ENCODE data around the gene LPGAT1.

DNA sequence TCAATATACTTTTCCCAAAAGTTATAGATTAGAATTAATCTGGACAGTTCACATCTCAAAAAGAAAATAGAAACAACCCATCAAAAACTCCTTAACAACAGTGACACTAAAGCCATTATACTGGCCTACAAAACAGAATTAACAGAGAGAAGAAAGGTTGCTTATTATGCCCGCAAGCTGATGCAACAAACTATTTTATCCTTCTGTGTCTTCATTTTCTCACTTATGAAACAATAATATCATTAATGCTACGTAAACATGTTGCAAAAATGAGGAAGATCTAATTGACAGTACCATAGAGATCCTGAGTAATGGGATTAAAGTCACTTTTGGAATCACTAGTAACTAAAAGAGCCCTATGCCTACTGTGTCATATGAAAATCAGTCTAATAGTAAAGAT lies 32.6 kb downstream of the LPGAT1 start:
- TF ChIP-seq, protein P1, sequence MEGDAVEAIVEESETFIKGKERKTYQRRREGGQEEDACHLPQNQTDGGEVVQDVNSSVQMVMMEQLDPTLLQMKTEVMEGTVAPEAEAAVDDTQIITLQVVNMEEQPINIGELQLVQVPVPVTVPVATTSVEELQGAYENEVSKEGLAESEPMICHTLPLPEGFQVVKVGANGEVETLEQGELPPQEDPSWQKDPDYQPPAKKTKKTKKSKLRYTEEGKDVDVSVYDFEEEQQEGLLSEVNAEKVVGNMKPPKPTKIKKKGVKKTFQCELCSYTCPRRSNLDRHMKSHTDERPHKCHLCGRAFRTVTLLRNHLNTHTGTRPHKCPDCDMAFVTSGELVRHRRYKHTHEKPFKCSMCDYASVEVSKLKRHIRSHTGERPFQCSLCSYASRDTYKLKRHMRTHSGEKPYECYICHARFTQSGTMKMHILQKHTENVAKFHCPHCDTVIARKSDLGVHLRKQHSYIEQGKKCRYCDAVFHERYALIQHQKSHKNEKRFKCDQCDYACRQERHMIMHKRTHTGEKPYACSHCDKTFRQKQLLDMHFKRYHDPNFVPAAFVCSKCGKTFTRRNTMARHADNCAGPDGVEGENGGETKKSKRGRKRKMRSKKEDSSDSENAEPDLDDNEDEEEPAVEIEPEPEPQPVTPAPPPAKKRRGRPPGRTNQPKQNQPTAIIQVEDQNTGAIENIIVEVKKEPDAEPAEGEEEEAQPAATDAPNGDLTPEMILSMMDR (IDR thresholded peaks at IDR 0.05 in 2 of 3, conservative IDR thresholded peaks at IDR 0.05 in 1 of 3; ENCODE audit: borderline replicate concordance in 1 of 3, insufficient read depth in 1 of 3, low read depth in 2 of 3, low read length in 2 of 3), result no peak
- TF ChIP-seq JUND (IDR thresholded peaks at IDR 0.05) (no peak), TCF7L2 (IDR thresholded peaks at IDR 0.05; ENCODE audit: borderline replicate concordance, extremely low read depth, insufficient read depth, insufficient read length) (no peak), EZH2 (IDR thresholded peaks at IDR 0.05) (no peak), POLR2A (IDR thresholded peaks at IDR 0.05; ENCODE audit: borderline replicate concordance, extremely low read depth, insufficient read depth, insufficient read length) (no peak), EGR1 (IDR thresholded peaks at IDR 0.05; ENCODE audit: low read depth) (no peak), EZH2phosphoT487 (IDR thresholded peaks at IDR 0.05; ENCODE audit: borderline replicate concordance) (no peak)
- TF ChIP-seq, protein P2, sequence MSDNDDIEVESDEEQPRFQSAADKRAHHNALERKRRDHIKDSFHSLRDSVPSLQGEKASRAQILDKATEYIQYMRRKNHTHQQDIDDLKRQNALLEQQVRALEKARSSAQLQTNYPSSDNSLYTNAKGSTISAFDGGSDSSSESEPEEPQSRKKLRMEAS (IDR thresholded peaks at IDR 0.05), result no peak
- TF ChIP-seq, protein P3, sequence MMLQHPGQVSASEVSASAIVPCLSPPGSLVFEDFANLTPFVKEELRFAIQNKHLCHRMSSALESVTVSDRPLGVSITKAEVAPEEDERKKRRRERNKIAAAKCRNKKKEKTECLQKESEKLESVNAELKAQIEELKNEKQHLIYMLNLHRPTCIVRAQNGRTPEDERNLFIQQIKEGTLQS (IDR thresholded peaks at IDR 0.05), result no peak

Data from HCT116 (cell line).